Stimulated activated CD4-positive, alpha-beta T cell treated with anti-CD3 and anti-CD28 coated beads, TNF-alpha, amount 100 ng/mL, for 48 hours (primary cell): ENCODE measurements around the gene COL1A2.

Experiments
- DNase-seq, 3 donors: peaks; one replicate each; pipeline ENCODE4 v3.0.0-alpha.2; 2020; ENCODE audit warnings: low read depth in 3 of 3

Gene COL1A2

DNA sequence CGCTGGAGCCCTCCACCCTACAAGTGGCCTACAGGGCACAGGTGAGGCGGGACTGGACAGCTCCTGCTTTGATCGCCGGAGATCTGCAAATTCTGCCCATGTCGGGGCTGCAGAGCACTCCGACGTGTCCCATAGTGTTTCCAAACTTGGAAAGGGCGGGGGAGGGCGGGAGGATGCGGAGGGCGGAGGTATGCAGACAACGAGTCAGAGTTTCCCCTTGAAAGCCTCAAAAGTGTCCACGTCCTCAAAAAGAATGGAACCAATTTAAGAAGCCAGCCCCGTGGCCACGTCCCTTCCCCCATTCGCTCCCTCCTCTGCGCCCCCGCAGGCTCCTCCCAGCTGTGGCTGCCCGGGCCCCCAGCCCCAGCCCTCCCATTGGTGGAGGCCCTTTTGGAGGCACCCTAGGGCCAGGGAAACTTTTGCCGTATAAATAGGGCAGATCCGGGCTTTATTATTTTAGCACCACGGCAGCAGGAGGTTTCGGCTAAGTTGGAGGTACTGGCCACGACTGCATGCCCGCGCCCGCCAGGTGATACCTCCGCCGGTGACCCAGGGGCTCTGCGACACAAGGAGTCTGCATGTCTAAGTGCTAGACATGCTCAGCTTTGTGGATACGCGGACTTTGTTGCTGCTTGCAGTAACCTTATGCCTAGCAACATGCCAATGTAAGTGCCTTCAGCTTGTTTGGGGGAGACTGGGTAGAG is at the start of gene COL1A2:
COL1A2 (plus strand) TSS at position 459 of the 704 bp plus-strand sequence; CDS start at position 596, 137 bp downstream.
- no peak for DNase-seq

DNA sequence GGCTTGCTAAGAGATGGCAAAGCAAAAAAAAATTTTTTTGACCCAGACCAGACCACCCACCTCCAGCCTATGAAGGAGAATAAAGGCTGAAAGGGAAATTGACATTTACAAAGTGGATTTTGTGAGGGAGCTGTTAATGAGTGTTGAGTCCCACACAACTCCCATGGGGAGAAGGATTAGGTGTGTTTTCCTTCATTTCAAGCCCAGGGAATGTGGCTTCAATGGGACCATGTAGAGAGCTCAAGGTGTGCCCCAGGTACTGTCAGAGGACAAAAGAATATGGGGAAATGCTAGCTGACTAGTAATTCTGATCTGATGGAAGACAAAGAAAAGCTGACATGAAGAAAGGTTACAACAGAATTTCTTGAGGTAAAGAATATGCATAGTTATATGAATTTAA is 48.8 kb upstream of the COL1A2 start:
- no peak for DNase-seq

DNA sequence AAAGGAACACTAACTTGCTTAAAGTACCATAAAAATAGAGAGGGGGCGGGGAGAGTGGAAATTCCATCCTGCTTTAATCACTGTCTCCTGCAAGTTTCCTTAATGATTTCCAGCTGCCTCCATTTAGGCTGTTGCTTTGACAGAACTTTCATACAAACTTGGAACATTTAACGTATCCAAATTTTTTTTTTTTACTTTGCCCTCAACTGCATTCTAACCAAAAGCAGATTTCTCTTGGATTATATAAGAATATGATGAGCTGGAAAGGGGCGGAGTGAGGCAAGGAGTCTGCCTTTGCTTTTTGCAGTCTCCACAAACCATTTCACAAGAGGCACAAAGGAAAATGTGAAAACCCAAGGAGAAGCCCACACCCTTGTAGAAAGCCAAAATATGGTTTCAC is 46.6 kb upstream of the COL1A2 start:
- no peak for DNase-seq

DNA sequence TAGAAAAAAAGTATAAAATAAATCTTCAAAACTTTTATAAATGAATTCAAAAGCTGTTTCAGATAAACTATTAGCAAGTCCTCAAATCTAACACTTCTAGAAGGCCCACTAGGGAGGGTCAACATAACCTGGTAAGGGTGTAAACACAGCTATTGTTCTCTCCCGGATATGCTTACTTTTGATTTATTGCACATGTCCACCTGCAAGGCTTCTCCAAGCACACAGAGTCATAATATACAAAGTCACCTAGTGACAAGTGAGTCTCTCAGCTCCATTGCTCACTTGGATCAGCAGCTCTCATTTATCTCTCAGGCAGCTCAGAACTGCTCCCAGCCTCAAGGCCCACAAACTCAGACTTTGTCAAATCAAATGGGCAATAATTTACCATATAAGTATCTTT is 44.0 kb upstream of the COL1A2 start:
- DNase-seq, result no peak

DNA sequence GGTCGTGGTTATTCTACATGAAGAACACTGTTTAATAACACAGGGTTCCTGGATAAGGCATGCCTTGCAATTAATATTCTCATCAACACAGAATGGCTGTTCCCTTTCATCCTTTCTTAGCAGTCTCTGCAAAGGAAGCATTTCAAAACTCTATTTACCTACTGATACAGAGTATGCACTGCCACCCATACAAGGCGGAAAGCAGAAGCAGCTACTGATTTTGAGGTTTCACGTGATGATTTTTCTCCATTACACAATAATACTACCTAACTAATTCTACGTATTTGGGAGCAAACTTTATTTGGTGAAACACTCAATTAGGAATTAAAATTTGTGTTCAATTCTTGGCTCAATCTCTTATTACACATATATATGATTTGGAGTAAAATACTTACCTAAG is 43.0 kb upstream of the COL1A2 start:
- no peak for DNase-seq

DNA sequence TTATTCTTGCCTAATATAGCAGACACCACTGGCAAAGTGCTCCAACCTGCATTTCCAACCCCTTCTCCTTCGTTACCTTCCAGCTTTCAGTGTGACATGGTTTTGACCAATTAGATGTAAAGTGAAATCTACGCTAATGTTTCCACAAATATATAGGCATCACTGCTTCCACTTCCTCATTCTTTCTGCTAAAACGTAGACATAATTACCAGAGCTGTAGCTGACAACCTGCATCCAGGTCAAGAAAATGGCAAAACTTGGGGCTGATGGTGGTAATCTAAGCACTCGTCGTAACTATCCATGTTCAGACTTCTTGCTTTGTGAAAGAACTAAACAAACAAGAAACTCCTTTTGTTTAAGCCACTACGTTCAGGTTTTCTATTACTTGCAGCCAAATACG is 41.8 kb upstream of the COL1A2 start:
- DNase-seq, result no peak

DNA sequence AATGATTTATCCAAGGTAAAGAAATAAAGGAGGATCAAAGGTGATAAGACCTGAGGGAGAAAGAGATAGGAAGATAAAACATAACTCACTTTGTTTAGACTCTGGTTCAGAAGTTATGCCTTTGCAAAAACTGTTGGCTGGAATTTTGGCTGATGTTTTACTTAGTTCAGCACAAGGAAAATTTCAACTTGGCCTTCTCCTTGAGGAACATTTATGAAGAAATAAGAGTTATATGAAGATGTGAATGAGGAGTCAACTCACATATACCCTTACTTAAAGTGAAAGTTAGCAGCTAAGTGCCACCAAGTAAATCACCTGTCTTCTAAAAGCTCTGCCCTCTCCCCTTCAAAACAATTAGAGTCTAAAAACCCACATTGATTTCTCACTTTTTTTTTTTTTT is 39.7 kb upstream of the COL1A2 start:
- no peak for DNase-seq

DNA sequence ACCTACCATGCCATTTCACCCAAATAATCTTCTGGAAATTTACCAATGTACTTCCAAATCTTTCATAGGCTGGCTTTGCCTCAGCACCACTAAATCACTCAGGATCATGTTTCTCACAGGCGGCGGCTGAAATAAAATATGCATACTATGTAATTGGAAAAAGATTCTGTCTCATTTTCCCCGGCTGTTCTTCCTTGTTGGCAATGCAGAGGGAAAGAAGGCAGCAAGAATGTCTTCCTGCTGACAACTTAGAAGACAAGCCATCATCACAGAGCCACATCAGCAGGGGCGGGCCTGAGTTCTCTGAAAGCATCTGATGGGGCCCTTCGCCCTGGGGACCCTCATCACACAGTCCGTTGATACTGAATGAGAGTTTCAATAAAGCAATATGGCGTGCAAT is 39.2 kb upstream of the COL1A2 start:
- DNase-seq, result no peak

DNA sequence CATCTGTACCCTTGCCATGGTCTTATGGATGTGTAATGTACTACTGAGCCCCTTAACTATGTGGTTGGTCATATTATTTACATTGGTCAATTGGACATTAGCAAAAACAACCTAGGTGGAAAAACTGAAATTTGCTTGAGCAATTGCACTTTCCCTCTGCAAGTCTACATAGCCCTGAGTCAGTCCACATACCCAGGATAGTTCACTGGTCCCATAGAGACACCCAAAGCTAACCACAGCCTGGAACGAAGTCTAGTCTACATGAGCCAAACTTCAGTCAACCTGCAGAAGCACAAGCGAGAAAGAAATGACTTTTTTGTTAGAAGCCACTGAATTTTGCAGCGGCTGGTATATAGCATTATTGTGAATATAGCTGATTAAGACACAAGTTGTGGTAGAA is 37.6 kb upstream of the COL1A2 start:
- DNase-seq, result no peak

DNA sequence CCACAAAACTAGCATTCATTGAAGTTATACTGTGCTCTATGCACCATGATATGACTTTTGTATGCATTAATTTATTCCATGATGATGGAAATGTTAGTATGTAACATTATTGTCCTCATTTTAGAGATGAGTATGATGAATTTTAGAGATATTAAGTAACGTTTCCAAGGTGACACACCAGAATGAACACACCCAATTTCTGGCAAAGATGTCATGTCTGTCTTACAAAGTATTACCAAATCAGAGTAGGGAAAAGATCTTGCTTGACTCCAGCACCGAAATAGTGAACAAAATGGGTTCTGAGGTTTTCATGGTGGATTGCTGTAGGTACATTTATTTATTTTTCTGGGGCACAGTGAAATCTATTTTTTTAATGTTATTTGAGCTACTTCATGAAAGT is 33.8 kb upstream of the COL1A2 start:
- no peak for DNase-seq

DNA sequence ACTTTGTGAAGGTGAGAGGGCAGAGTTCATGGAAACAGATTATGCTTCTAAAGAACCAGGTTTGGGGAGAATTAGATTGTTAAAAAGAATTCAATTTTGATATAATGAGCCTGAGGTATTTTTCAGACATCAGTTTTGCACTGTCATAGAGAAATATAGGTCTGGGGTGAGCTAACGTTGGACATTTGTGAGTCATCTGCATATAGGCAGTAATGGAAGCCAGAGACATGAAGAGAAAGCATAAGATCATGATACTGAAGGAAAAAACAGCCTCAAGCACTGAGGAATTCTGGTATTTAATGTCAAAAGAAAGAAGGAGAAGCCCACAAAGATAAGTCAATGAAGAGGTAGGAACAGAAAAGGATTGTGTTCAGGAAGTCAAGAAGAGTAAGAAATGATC is 32.4 kb upstream of the COL1A2 start:
- DNase-seq, result no peak

DNA sequence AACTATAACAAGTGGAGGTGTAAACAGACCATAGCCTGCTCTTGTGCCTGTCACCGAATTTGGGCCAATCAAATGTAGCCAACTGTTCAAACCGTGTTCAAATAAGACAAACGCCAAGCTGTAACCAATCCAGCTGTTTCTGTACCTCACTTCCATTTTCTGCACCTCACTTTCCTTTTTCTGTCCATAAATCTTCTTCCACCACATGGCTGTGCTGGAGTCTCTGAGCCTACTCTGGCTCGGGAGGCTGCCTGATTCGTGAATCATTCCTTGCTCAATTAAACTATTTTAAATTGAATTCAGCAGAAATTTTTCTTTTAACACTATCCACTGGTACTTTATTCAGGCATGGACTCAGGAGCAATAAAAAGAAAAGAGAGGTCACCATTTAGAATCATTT is 29.9 kb upstream of the COL1A2 start:
- no peak for DNase-seq

DNA sequence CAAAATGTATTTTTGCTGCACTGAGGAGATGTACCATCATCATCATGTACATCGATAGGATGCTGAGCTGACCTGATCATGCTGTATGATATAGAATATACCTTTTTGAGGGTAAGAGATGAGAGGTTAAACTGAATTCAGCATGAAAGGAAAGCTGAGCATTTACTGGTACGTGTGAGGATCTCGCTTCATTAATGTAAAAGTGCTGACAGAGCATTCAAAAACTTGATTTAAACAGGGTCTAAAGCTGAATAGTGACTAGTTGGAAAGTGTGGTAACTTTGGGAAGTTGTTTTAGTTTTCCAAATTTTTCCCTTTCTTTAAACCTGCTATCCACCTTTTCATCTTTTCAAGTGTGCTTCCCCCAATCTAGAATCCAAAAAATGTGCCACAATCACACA is 28.5 kb upstream of the COL1A2 start:
- DNase-seq, result no peak

DNA sequence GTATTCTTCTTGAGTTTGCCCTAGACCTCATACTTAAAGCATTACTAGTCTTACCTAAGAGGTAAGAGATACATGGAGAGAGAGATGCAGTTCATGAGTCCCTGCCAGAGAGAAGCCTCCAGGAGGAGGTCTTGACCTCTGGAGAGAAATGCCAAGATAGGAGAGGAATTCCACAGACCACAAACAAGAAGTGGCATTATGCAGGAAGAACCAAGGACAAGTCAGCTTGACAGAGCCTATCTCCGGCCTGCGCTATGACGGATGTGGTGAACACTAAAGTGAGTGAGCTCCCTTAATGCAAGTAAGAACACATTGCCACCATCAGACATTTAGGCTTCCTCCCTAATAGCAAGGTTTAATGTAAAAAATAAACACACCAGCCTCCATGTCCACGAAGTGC is 27.9 kb upstream of the COL1A2 start:
- DNase-seq, result no peak

DNA sequence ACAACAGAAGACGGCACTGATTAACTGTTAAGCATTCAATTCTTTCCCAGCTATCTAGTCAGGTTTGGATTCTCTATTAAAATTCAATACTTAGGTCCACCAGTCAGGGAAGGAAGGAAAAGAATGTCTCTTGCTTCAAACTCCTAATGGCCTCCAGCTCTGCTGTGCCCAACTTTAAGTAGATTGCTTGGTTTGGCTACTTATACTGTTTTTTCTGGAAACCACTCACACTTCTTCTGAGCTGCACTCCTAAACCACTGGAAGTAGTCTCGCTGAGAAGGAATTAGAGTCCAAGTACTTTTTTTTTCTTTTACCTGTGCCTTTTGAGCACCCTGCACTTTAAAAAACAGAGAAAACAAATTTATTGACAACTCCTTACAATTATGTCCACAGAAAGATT is 26.7 kb upstream of the COL1A2 start:
- no peak for DNase-seq

DNA sequence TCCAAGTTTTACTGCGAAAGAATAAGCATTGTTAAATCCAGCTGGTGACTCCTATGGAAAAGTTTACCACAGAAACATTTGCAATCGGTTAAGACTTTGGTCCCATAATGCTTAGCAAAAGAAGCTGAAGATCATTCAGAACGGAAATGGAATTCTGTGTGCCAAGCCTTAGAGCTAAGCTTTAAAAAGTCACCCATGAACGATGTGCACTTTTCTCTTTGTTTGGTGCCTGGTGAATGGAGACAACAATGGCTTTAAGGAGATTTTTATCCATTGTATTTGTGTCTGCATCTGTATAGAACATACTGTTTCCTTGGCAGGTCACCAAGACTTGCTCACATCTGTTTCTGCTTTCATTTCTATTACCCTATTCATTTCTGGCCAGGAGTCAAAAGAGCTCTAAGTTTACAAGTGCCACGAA is 26.3 kb upstream of the COL1A2 start:
- no peak for DNase-seq

DNA sequence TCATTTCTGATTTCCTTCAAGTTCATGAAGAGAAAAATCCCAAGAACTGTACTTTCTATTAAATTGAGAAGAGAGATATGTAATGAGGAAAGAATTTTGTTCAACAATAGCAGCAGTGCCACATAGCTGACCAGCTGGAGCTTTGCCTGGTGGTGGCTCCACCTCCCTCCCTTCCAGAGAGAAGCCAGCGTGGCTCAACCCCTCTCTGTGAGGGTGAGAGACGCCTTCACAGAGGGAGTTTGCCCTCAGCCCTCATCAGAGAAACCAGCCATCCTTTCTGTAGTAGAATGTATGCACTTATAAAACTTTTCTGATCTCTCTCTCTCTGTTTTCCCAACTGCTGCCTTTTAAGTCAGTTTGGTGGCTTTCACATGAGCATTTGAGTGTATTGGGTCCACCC is 20.5 kb upstream of the COL1A2 start:
- DNase-seq, result no peak

DNA sequence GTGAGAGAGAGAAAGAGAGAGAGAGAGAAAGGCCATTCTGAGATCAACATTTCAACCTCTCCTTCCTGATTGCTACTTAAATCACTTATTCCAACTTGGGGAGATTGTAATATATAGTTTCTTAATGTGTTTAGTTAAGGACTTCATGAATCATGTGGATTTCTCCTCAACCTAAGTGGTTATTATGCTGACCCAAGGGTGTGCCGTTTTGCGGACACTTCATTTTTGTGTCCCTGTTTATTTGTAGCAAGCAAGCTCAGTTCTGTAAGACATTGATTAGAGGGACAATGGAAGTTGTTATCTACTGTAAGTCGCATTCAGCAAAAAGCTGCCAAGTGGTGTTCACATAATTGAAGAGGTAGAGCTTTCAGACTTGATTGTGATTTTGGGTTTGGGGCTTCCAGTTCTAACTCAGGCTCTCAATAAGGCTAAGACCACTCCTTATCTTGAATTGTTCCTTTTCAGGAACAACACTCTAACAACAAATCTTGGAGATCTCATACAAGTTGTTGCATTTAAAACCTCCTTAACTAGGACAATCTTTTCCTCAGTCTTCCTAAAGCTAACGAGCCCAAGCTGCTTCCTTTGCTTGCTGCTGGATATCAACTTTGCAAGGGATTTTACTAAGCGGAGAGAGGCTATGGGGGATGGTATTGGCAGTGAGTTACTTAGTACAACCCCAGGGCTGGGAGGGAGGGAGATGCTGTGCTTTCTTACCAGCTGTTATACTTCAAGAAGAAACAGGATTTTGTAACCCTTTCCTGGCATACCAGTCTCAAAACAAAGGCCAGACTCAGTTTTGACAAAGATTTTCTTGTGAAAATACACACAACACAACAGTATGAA is 19.8 kb upstream of the COL1A2 start:
- no peak for DNase-seq

DNA sequence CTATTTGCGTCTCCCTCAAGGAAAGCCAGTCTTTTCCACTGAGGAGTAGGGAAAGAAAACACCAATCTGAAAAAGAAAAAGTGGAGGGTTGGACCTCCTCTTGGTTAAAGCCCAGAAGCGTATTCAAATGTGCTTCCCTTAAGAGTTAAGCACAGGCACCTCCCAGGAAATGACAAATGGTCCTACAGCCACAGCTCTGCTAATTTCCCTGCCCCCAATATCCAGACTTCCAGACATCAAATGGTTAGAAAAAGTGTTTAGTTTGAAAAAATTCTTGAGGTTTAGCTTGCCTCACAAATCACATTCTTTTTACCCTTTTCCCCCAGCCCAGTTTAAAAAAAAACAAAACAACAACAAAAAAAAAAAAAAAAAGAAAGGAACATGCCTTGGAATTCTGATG is 19.0 kb upstream of the COL1A2 start:
- no peak for DNase-seq

DNA sequence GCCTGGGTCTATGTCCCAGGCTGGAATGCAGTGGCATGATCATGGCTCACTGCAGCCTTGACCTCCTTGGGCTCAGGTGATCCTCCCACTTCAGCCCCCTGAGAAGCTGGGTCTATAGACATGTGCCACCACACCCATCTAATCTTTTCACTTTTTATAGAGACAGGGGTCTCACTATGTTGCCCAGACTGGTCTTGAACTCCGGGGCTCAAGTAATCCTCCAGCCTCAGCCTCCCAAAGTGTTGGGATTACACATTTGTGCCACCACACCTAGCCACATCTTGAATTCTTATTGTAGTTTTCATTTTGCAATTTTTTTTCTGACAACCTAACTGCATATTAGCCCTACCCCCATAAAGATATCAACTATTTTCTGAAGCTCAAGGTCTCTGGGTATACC is 18.4 kb upstream of the COL1A2 start:
- DNase-seq, result no peak

DNA sequence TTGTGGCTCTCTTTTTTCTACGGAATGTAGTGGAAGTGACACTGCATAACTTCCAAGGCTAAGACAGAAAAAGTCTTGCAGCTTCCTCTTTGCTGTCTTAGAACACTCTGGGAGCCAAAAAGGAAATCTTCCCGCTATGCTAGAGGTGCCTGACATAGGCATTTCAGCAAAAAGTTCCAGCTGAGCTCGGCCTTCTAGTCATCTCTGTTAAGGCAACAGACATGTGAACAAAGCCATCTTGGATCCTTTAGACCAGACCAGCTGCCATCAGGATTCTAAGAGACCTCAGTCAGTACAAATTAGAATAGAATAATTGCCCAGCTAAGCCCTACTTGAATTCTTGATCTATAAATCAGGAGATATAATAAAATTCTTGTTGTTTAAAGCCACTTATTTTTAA is 16.3 kb upstream of the COL1A2 start:
- DNase-seq, result no peak

DNA sequence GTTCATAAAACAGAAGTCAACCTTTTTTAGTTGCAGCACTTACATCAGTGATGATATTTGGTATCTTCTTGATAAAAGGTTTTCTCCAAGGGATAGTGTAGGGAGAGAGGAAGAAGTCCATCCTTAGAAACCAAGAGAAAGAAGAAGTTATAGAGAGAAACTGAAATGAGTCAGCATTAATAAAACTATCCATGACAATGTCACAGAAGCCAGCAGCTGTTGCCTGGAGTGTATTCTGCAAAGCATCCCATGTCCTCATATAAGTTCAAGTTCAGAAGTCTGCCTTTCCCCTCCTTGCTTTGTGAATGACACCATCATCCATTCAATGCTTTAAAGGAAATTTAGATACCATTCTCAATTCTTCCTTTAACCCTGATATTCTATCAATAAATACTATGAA is 14.4 kb upstream of the COL1A2 start:
- DNase-seq, result no peak

DNA sequence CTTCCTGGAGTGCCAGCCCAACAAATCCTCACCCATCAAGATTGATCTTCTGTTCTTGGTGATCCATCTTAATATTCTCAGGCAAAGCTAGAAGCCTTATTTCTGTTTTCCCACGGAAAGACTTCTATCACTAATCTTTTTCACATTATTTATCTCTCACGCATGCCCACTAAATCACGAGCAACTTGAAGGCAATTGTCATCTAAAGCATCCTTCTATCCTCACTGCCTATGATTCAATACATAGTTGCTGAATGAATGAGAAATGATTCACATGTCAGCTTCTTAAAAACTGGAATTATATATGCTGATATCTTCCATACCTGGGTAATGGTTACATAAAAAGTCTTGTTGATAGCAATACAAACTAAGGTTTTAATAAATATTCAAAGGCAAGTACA is 12.6 kb upstream of the COL1A2 start:
- DNase-seq, result no peak

DNA sequence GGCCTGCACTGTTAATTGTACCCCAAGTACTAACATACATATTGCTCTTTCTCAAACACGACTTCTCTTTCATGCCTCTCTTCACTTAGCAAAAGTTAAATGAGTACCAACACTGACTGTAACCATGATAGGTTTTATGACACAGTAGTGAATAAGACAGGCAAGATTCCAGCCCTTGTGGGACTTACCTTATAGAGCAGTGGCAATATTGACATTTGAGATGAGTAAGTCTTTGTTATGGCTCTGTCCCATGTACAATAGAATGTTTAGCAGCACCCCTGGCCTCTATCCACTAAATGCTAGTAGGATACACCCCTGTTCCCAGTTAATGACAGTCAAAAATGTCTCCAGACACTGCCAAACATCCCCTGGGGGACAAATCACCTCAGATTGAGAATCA is 11.9 kb upstream of the COL1A2 start:
- DNase-seq, result no peak
